IMR-90 (cell line): Measurements from ENCODE around the gene CUX1. TPM values are rescaled to one million over a fixed set of nuclear protein-coding genes. Genes with fewer than 3 reads are reported as not detected.

Experiments used
- ATAC-seq: fragments of 200-7000 bp; cut with Tn5 transposase; 2 replicates; pipeline ENCODE4 v1.9.1; 2020; ENCODE audit warnings: low read depth, mild to moderate bottlenecking, moderate library complexity
- BruUV-seq: library from RNA; stranded (reverse); fragments of 400-500 nt; replicated peaks from 2 replicates; lab custom pipeline; 2021; lab: Mats Ljungman, UMichigan
- CTCF ChIA-PET: fragments of 300-600 bp; formaldehyde crosslinking; extraction: SDS; loops from one replicate; lab custom pipeline; 2021; ENCODE audit warnings: antibody characterized with exemption; lab: Yijun Ruan, JAX
- POLR2A ChIA-PET: fragments of 300-600 bp; sonication (Branson Sonifier 250); formaldehyde crosslinking; loops from one replicate; lab custom pipeline; 2022; ENCODE audit warnings: antibody characterized with exemption; ENCODE audit not compliant: unreplicated experiment; lab: Charles Lee
- DNase-seq: peaks from one replicate; pipeline ENCODE4 v3.0.0; 2013
- H2AFZ ChIP-seq: replicated peaks from 2 replicates; pipeline ENCODE3; 2013; ENCODE audit warnings: low read length, mild to moderate bottlenecking; ENCODE audit not compliant: poor library complexity
- H2AK5ac ChIP-seq: 2 replicates; pipeline ENCODE4 v1.6.1; 2013; ENCODE audit warnings: low read depth, low read length, inconsistent platforms
- H2AK9ac ChIP-seq: replicated peaks from 2 replicates; pipeline ENCODE3; 2013; ENCODE audit warnings: mild to moderate bottlenecking, low read depth, low read length, moderate library complexity; ENCODE audit not compliant: poor library complexity
- H2BK120ac ChIP-seq: 2 replicates; pipeline ENCODE4 v1.6.1; 2013; ENCODE audit warnings: low read depth, low read length, inconsistent platforms
- H2BK15ac ChIP-seq: 3 replicates; pipeline ENCODE4 v1.6.1; 2013; ENCODE audit warnings: low read depth, low read length, inconsistent platforms
- H2BK20ac ChIP-seq: 2 replicates; pipeline ENCODE4 v1.6.1; 2013; ENCODE audit warnings: low read depth, mild to moderate bottlenecking, inconsistent platforms, low read length, moderate library complexity
- H2BK5ac ChIP-seq: 2 replicates; pipeline ENCODE4 v1.6.1; 2013; ENCODE audit warnings: mild to moderate bottlenecking, low read depth, low read length, inconsistent platforms; ENCODE audit not compliant: poor library complexity, severe bottlenecking
- H3K14ac ChIP-seq: replicated peaks from 2 replicates; pipeline ENCODE4 v1.6.1; 2013; ENCODE audit warnings: low read depth, low read length, inconsistent platforms
- H3K18ac ChIP-seq: 2 replicates; pipeline ENCODE4 v1.6.1; 2013; ENCODE audit warnings: low read depth, low read length, control low read depth
- H3K23ac ChIP-seq: 2 replicates; pipeline ENCODE4 v1.6.1; 2013; ENCODE audit warnings: low read depth, low read length, inconsistent platforms
- H3K27ac ChIP-seq: 2 replicates; pipeline ENCODE4 v1.5.1; 2013; ENCODE audit warnings: mild to moderate bottlenecking, control low read depth, low read length; ENCODE audit not compliant: insufficient read depth
- H3K27me3 ChIP-seq: 2 replicates; pipeline ENCODE4 v1.6.1; 2013; ENCODE audit warnings: low read length; ENCODE audit not compliant: control insufficient read depth, insufficient read depth
- H3K36me3 ChIP-seq: 2 replicates; pipeline ENCODE4 v1.6.1; 2013; ENCODE audit warnings: low read length, mixed read lengths; ENCODE audit not compliant: control insufficient read depth, insufficient read depth
- H3K4ac ChIP-seq: 2 replicates; pipeline ENCODE4 v1.6.1; 2013; ENCODE audit warnings: low read depth, low read length, inconsistent platforms
- H3K4me1 ChIP-seq: 2 replicates; pipeline ENCODE4 v1.6.1; 2013; ENCODE audit warnings: low read length, mixed read lengths; ENCODE audit not compliant: control insufficient read depth, insufficient read depth
- H3K4me2 ChIP-seq: 2 replicates; pipeline ENCODE4 v1.6.1; 2013; ENCODE audit warnings: low read depth, mild to moderate bottlenecking, control low read depth, low read length, moderate library complexity
- H3K4me3 ChIP-seq: 2 replicates; pipeline ENCODE4 v1.5.1; 2013; ENCODE audit warnings: low read depth, mild to moderate bottlenecking, control low read depth, low read length, moderate library complexity; ENCODE audit not compliant: insufficient read depth
- H3K56ac ChIP-seq: 2 replicates; pipeline ENCODE4 v1.6.1; 2013; ENCODE audit warnings: low read length, inconsistent platforms; ENCODE audit not compliant: insufficient read depth; ENCODE audit errors: extremely low read depth
- H3K79me1 ChIP-seq, 2 experiments: 2 replicates each; pipeline ENCODE4 v1.6.1; 2013; ENCODE audit warnings: low read length in 2 of 2, inconsistent platforms in 1 of 2, low read depth in 1 of 2
- H3K9ac ChIP-seq: 2 replicates; pipeline ENCODE4 v1.6.1; 2013; ENCODE audit warnings: low read depth, low read length, control low read depth
- H3K9me1 ChIP-seq: 2 replicates; pipeline ENCODE4 v1.6.1; 2013; ENCODE audit warnings: low read length, inconsistent platforms; ENCODE audit not compliant: insufficient read depth
- H3K9me3 ChIP-seq: 2 replicates; pipeline ENCODE4 v1.6.1; 2013; ENCODE audit warnings: low read length; ENCODE audit not compliant: control insufficient read depth, insufficient read depth
- H4K20me1 ChIP-seq: 2 replicates; pipeline ENCODE4 v1.6.1; 2013; ENCODE audit warnings: low read length, inconsistent platforms; ENCODE audit not compliant: insufficient read depth
- H4K5ac ChIP-seq: 2 replicates; pipeline ENCODE4 v1.6.1; 2013; ENCODE audit warnings: mild to moderate bottlenecking, low read depth, low read length, control low read depth
- H4K8ac ChIP-seq, 2 experiments: 2 replicates each; pipeline ENCODE4 v1.6.1; 2013; ENCODE audit warnings: low read depth in 2 of 2, low read length in 2 of 2, control low read depth in 1 of 2, inconsistent platforms in 1 of 2
- H4K91ac ChIP-seq: 2 replicates; pipeline ENCODE4 v1.6.1; 2013; ENCODE audit warnings: low read depth, low read length, inconsistent platforms; ENCODE audit not compliant: insufficient read depth
- CEBPB ChIP-seq: IDR thresholded peaks from 2 replicates; pipeline ENCODE4 v1.6.1; 2012; ENCODE audit warnings: low read depth, low read length, improper control_type of control experiment
- CHD1 ChIP-seq: IDR thresholded peaks from 2 replicates; pipeline ENCODE4 v1.6.1; 2012; ENCODE audit warnings: low read depth, low read length, improper control_type of control experiment
- CTCF ChIP-seq: conservative IDR thresholded peaks from 2 replicates; pipeline ENCODE4 v1.5.1; 2012; ENCODE audit warnings: mild to moderate bottlenecking, low read depth, low read length, improper control_type of control experiment
- MAFK ChIP-seq: IDR thresholded peaks from 2 replicates; pipeline ENCODE4 v1.6.1; 2012; ENCODE audit warnings: low read depth, low read length, improper control_type of control experiment
- MAZ ChIP-seq: IDR thresholded peaks from 2 replicates; pipeline ENCODE4 v1.6.1; 2012; ENCODE audit warnings: low read depth, mild to moderate bottlenecking, low read length, improper control_type of control experiment, moderate library complexity, borderline replicate concordance
- MXI1 ChIP-seq: IDR thresholded peaks from 2 replicates; pipeline ENCODE4 v1.6.1; 2012; ENCODE audit warnings: low read depth, mild to moderate bottlenecking, low read length, moderate library complexity, borderline replicate concordance
- NFE2L2 ChIP-seq: fragments of 150-350 bp; IDR thresholded peaks from 2 replicates; pipeline ENCODE4 v1.6.1; 2016; ENCODE audit warnings: low read depth, mild to moderate bottlenecking, low read length
- POLR2A ChIP-seq: IDR thresholded peaks from 2 replicates; pipeline ENCODE4 v1.6.1; 2012; ENCODE audit warnings: mild to moderate bottlenecking, low read depth, low read length
- USF2 ChIP-seq: fragments of 150-350 bp; IDR thresholded peaks from 2 replicates; pipeline ENCODE4 v1.6.1; 2017; ENCODE audit warnings: mild to moderate bottlenecking, antibody characterized with exemption, low read length, low read depth
- WGBS, 2 experiments: methylation state at CpG; one replicate each; pipeline versions ENCODE4 v1.1.5 to v1.1.7; 2013; ENCODE audit warnings: missing lambda C conversion rate in 2 of 2; ENCODE audit not compliant: insufficient read length in 1 of 2; ENCODE audit errors: extremely low coverage in 2 of 2; 5-methylcytosine and 5-hydroxymethylcytosine counted together
- dilution Hi-C: fragments of 300-500 bp; cut with HindIII; formaldehyde crosslinking; loops from one replicate; pipeline ENCODE4 v1.14.3; 2018; ENCODE audit warnings: low sequenced_read_pairs; ENCODE audit not compliant: unreplicated experiment
- in situ Hi-C: fragments of 300-500 bp; cut with MboI; formaldehyde crosslinking; loops from 3 replicates; pipeline ENCODE4 v1.14.3; 2019; ENCODE audit warnings: low sequenced_read_pairs, inconsistent platforms, mixed read lengths
- intact Hi-C: fragments of 100-400 bp; cut with micrococcal nuclease; formaldehyde crosslinking; loops from 2 replicates; pipeline ENCODE4 v1.10.0; 2022
- polyA plus RNA-seq, 3 experiments: library from polyadenylated mRNA; depleted of rRNA; stranded (reverse); fragments of >200 nt; gene quantifications; 2 replicates each; pipeline ENCODE4 v1.2.3, GENCODE V29; 2012; ENCODE audit warnings: low replicate concordance in 1 of 3
- total RNA-seq: library from RNA; depleted of rRNA; stranded (reverse); fragments of >200 nt; gene quantifications from 2 replicates; pipeline ENCODE4 v1.2.3, GENCODE V29; 2012

CUX1 gene
- total and polyA plus RNA-seq, 2 of the 4 experiments (the other 2 are of a cell fraction), result 19.7 to 46.4 TPM

GRCh38 chr7:102096706-102097427 lies 279.4 kb downstream of the CUX1 start:
- intact Hi-C loops (no loop called here), in situ Hi-C loops (no loop called here), dilution Hi-C loops (no loop called here)
- ChIA-PET POLR2A (no interaction called here), CTCF (no interaction called here)
- H4K91ac ChIP-seq, result no peak overlapping the region
- H3K23ac ChIP-seq, result no peak overlapping the region
- no peak overlapping the region for H2BK15ac ChIP-seq
- no peaks in the 10 kb centered on the region for H3K4me1 ChIP-seq
- H3K9me1 ChIP-seq, result peaks cover 17% of the 10 kb centered on the region; the same call in 1 of the 2 replicates
- WGBS, 2 experiments, result 82% methylated on average over 2 of the region's 19 CpGs; no CpG with 5 or more reads in 1 of the 2 experiments
- H3K56ac ChIP-seq, result no peak overlapping the region
- H3K4me3 ChIP-seq, result no peak overlapping the region
- ATAC-seq (no peak), DNase-seq (no peak)
- BruUV-seq, result no TSS peak
- no peak for TF ChIP-seq CEBPB
- no peak for TF ChIP-seq NFE2L2
- TF ChIP-seq MAZ, result no peak
- no peak for TF ChIP-seq CHD1
- no peak for TF ChIP-seq POLR2A
- TF ChIP-seq MXI1, result no peak
- no peak for TF ChIP-seq USF2
- TF ChIP-seq MAFK, result no peak
- TF ChIP-seq CTCF, result no peak
- H3K27me3 ChIP-seq, result no peaks in the 10 kb centered on the region
- H3K36me3 ChIP-seq, result peaks cover 19% of the 10 kb centered on the region; the same call in 1 of the 2 replicates
- no peak overlapping the region for H3K27ac ChIP-seq
- H3K79me1 ChIP-seq, result peaks cover 15 to 22% of the 10 kb centered on the region in 2 experiments; a peak in 3 of 4 replicates
- no peak overlapping the region for H4K8ac ChIP-seq
- H3K4ac ChIP-seq, result no peak overlapping the region
- H3K18ac ChIP-seq, result no peak overlapping the region
- H3K4me2 ChIP-seq, result no peak overlapping the region
- no peak overlapping the region for H3K14ac ChIP-seq
- H2BK120ac ChIP-seq, result no peak overlapping the region
- H2AK9ac ChIP-seq, result no peak overlapping the region
- H2BK5ac ChIP-seq, result no peak overlapping the region
- no peak overlapping the region for H2AFZ ChIP-seq
- H3K9ac ChIP-seq, result no peak overlapping the region
- peak overlapping the region; percentile 44; the same call in 1 of the 2 replicates for H2AK5ac ChIP-seq
- no peak overlapping the region for H2BK20ac ChIP-seq
- peaks cover 14% of the 10 kb centered on the region; the same call in 1 of the 2 replicates for H4K20me1 ChIP-seq
- no peaks in the 10 kb centered on the region for H3K9me3 ChIP-seq
- no peak overlapping the region for H4K5ac ChIP-seq
